Activated T-helper 1 cell treated with anti-CD3 and anti-CD28 coated beads, Interleukin-12 subunit alpha, Interleukin-12 subunit beta, Interleukin-2, Interleukin-4 antibody, amounts not matched to agents 30 ng/mL and 10 ng/mL and 1 ng/mL, durations not matched to agents 14 hours and 24 hours and 36 hours (primary cell): Measurements from ENCODE around the gene FURIN. TPM values are rescaled to one million over a fixed set of nuclear protein-coding genes. Genes with fewer than 3 reads are reported as not detected.

ENCODE experiments used
- DNase-seq: peaks from one replicate; pipeline ENCODE4 v3.0.0; 2021; ENCODE audit warnings: low spot score
- H3K27ac Mint-ChIP-seq: one replicate; pipeline ENCODE4 v1.8.0; 2021; ENCODE audit warnings: mild to moderate bottlenecking, mixed read lengths
- H3K27me3 Mint-ChIP-seq: one replicate; pipeline ENCODE4 v1.8.0; 2022; ENCODE audit warnings: mild to moderate bottlenecking, moderate library complexity, mixed read lengths; ENCODE audit not compliant: insufficient read depth
- H3K36me3 Mint-ChIP-seq: one replicate; pipeline ENCODE4 v1.8.0; 2021; ENCODE audit warnings: low read depth, mixed read lengths
- H3K4me1 Mint-ChIP-seq: one replicate; pipeline ENCODE4 v1.8.0; 2021; ENCODE audit warnings: low read depth, mixed read lengths
- H3K4me3 Mint-ChIP-seq: one replicate; pipeline ENCODE4 v1.8.0; 2021; ENCODE audit warnings: mild to moderate bottlenecking, moderate library complexity, mixed read lengths
- H3K9me3 Mint-ChIP-seq: one replicate; pipeline ENCODE4 v1.8.0; 2021; ENCODE audit warnings: mixed read lengths
- intact Hi-C: fragments of 100-400 bp; cut with micrococcal nuclease; formaldehyde crosslinking; loops from one replicate; pipeline ENCODE4 v1.15.1; 2024
- total RNA-seq: library from RNA; stranded (reverse); gene quantifications from 2 replicates; pipeline ENCODE4 v1.2.3, GENCODE V29; 2022

FURIN gene
- total RNA-seq, 1 donor from 2014 or later: 530 TPM

DNA sequence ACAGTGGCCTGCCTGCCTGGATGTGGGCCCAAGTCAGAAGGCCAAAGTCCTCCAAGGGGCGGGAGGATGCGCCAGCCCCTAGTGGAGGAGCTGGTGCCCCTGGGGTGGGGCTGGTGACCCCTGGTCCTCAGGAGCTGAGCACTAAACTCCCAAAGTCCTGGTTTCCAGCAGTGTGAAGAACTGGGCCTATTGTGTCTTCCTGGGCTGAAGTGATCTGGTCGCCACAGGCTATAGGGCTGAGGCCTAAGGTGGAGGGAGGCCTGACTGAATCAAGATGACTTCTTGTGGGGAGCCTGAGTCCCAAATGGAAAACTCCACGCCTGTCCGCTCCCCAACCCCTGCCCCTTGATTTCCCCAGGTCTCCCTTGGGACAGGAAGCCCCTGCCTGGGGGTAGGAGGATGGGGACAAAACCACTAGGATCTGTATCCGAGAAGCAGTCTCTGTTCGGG lies 15.2 kb downstream of the FURIN start:
- Mint-ChIP-seq H3K27me3 (no peaks in the 10 kb centered on the region), H3K27ac (peak overlapping the region; percentile 88), H3K4me3 (peak overlapping the region; percentile 22), H3K36me3 (peaks cover 46% of the 10 kb centered on the region), H3K4me1 (peaks cover 60% of the 10 kb centered on the region), H3K9me3 (no peaks in the 10 kb centered on the region)
- DNase-seq: no peak
- intact Hi-C loops: loop anchor here (1.0 to 10.0 kb wide), 2 partner anchors 9 to 389 kb away; no protein-coding TSS in a partner anchor

DNA sequence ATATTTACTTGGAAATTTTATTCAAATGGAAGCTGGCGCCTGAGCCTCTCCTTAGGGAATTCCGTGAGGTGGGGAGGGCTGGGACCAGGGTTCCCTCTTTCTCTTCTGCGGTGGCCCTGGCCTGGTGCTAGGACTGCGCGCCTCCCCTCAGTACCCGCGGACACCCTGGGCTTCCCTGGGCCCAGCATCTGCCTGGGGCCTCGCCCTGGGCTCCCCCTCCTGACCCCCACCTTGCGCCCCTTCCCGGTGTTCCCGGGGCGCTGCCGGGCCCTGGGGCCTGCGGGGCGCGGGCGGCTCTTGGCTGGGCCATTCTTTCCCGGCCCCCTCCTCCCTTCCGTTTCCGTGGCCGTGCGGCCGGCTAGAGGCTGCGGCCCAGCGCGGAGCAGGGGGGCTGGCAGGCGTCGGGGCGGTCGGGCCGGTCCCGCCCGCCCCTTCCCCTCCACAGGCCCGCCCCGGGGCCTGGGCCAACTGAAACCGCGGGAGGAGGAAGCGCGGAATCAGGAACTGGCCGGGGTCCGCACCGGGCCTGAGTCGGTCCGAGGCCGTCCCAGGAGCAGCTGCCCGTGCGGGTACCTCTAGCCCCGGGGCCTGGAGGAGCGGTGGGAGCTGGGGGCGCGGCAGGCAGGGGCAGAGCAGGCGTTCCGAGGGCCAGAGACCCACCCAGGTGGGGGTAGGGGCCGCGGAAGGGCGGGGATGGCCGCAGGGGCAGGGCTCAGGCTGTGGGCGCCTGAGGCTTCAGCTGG lies 15.8 kb downstream of the FURIN start, which contains the start of gene FES:
FES (plus strand) TSS at position 529 of the 743 bp plus-strand sequence. CDS start 542 bp downstream, outside the sequence.
- H3K9me3 Mint-ChIP-seq: no peaks in the 10 kb centered on the region
- H3K4me3 Mint-ChIP-seq: peak within 1 kb of the TSS; percentile 61
- H3K36me3 Mint-ChIP-seq: peaks cover 43% of the 10 kb centered on the region
- H3K27ac Mint-ChIP-seq: peak within 1 kb of the TSS; percentile 88
- peaks cover 56% of the 10 kb centered on the region for H3K4me1 Mint-ChIP-seq
- DNase-seq: no peak
- intact Hi-C loops: loop anchor here (1.0 to 10.0 kb wide), 2 partner anchors 10 to 389 kb away; no protein-coding TSS in a partner anchor
- H3K27me3 Mint-ChIP-seq: no peaks in the 10 kb centered on the region

GRCh38 chr15:90884719-90885431 lies 16.5 kb downstream of the FURIN start:
- no peak for DNase-seq
- intact Hi-C loops: loop anchor here (1.0 to 10.0 kb wide), 4 partner anchors 33 to 390 kb away; partner anchors contain the start of gene HDDC3
- Mint-ChIP-seq H3K36me3 (peaks cover 39% of the 10 kb centered on the region), H3K9me3 (no peaks in the 10 kb centered on the region), H3K27me3 (no peaks in the 10 kb centered on the region), H3K4me3 (peak overlapping the region; percentile 61), H3K4me1 (peaks cover 50% of the 10 kb centered on the region), H3K27ac (peak overlapping the region; percentile 87)

DNA sequence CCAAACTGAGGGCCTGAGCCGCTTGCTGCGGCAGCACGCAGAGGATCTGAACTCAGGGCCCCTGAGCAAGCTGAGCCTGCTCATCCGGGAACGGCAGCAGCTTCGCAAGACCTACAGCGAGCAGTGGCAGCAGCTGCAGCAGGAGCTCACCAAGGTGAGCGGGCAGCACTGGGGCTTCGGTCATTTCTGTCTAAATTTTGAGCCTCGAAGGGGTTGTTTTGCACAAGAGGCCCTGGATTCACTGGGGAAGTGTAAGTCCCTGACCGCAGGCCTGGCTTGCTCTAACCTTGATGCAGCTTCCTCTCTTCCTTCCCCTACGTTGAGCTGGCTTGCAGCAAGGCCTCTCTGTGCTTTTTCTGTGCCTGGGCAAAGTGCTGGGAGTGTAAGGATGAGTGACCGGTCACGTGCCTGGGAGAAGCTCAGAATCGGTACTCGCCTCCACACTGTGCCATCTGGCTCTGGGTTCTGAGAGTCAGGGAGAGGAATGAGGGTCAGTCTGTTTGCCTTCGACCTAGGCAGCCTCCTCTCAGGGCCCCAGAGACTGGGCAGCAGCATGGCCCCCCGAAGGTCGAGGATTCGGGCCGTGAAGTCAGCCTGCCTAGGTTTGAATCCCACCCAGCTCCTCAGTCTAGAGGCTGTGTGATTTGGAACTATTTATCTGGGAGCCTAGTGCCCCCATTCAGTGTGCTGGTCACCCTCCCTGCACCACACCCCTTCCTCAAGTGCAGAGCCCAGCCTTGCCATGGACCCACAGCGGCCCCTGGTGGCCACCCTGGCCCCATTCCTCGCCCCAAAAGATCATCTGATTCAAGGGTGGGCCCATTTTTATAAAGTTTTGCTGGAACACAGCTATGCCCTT lies 17.3 kb downstream of the FURIN start:
- H3K4me1 Mint-ChIP-seq: peaks cover 50% of the 10 kb centered on the region
- no peaks in the 10 kb centered on the region for H3K27me3 Mint-ChIP-seq
- peak; percentile 66 for DNase-seq
- H3K27ac Mint-ChIP-seq: peak overlapping the region; percentile 87
- intact Hi-C loops: loop anchor here (1.0 to 10.0 kb wide), 6 partner anchors 33 to 391 kb away; partner anchors contain the start of genes BLM and HDDC3
- no peaks in the 10 kb centered on the region for H3K9me3 Mint-ChIP-seq
- H3K4me3 Mint-ChIP-seq: peak overlapping the region; percentile 61
- peaks cover 35% of the 10 kb centered on the region for H3K36me3 Mint-ChIP-seq

DNA sequence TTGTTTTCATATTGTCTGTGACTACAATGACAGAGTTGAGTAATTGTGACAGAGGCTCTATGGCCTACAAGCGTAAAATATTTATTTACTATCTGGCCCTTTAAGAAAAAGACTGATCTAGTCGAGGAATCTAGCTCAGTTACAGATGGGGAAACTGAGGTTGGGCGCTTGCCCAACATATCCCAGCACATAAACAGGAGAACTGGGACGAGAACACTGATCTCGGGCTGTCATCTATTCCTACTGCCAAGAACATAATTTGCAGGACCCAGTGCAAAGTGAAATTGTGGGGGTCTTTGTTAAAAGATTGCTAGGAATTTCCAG lies 17.9 kb downstream of the FURIN start:
- Mint-ChIP-seq H3K36me3 (peaks cover 33% of the 10 kb centered on the region), H3K4me1 (peaks cover 50% of the 10 kb centered on the region), H3K27me3 (no peaks in the 10 kb centered on the region), H3K4me3 (peak overlapping the region; percentile 15), H3K9me3 (no peaks in the 10 kb centered on the region), H3K27ac (peak overlapping the region; percentile 87)
- intact Hi-C loops: loop anchor here (1.0 to 10.0 kb wide), 5 partner anchors 46 to 391 kb away; partner anchors contain the start of genes BLM and HDDC3
- DNase-seq: no peak

- intact Hi-C loops: loop anchor here (5.0 to 10.0 kb wide), 3 partner anchors 45 to 392 kb away; partner anchors contain the start of gene HDDC3
- H3K4me1 Mint-ChIP-seq: peaks cover 50% of the 10 kb centered on the region
- DNase-seq: no peak
- no peaks in the 10 kb centered on the region for H3K9me3 Mint-ChIP-seq
- H3K4me3 Mint-ChIP-seq: no peak overlapping the region
- H3K27me3 Mint-ChIP-seq: no peaks in the 10 kb centered on the region
- peak overlapping the region; percentile 78 for H3K27ac Mint-ChIP-seq
- peaks cover 37% of the 10 kb centered on the region for H3K36me3 Mint-ChIP-seq
Measured at GRCh38 chr15:90887037-90887481, 18.7 kb downstream of the FURIN start.

GRCh38 chr15:90889313-90889730 lies 20.9 kb downstream of the FURIN start:
- intact Hi-C loops: loop anchor here (5.0 to 10.0 kb wide), 3 partner anchors 43 to 395 kb away; partner anchors contain the start of gene HDDC3
- H3K36me3 Mint-ChIP-seq: peaks cover 36% of the 10 kb centered on the region
- no peak overlapping the region for H3K27ac Mint-ChIP-seq
- no peaks in the 10 kb centered on the region for H3K9me3 Mint-ChIP-seq
- peaks cover 36% of the 10 kb centered on the region for H3K4me1 Mint-ChIP-seq
- DNase-seq: no peak
- H3K27me3 Mint-ChIP-seq: no peaks in the 10 kb centered on the region
- no peak overlapping the region for H3K4me3 Mint-ChIP-seq

GRCh38 chr15:90889736-90890456 lies 21.5 kb downstream of the FURIN start:
- no peak overlapping the region for H3K4me3 Mint-ChIP-seq
- no peak for DNase-seq
- H3K4me1 Mint-ChIP-seq: peaks cover 33% of the 10 kb centered on the region
- no peak overlapping the region for H3K27ac Mint-ChIP-seq
- intact Hi-C loops: loop anchor here (5.0 to 10.0 kb wide), 3 partner anchors 42 to 395 kb away; partner anchors contain the start of gene HDDC3
- no peaks in the 10 kb centered on the region for H3K27me3 Mint-ChIP-seq
- H3K36me3 Mint-ChIP-seq: peaks cover 35% of the 10 kb centered on the region
- H3K9me3 Mint-ChIP-seq: no peaks in the 10 kb centered on the region

- Mint-ChIP-seq H3K36me3 (peaks cover 41% of the 10 kb centered on the region), H3K4me3 (no peak overlapping the region), H3K27ac (no peak overlapping the region), H3K27me3 (no peaks in the 10 kb centered on the region), H3K4me1 (peaks cover 23% of the 10 kb centered on the region), H3K9me3 (no peaks in the 10 kb centered on the region)
- intact Hi-C loops: no loop called here
- DNase-seq: no peak
Measured at GRCh38 chr15:90890839-90891238, 22.5 kb downstream of the FURIN start.

- no peak overlapping the region for H3K27ac Mint-ChIP-seq
- intact Hi-C loops: no loop called here
- DNase-seq: no peak
- H3K36me3 Mint-ChIP-seq: peaks cover 41% of the 10 kb centered on the region
- peaks cover 17% of the 10 kb centered on the region for H3K4me1 Mint-ChIP-seq
- H3K27me3 Mint-ChIP-seq: no peaks in the 10 kb centered on the region
- H3K9me3 Mint-ChIP-seq: no peaks in the 10 kb centered on the region
- H3K4me3 Mint-ChIP-seq: no peak overlapping the region
Measured at GRCh38 chr15:90891346-90891949, 23.1 kb downstream of the FURIN start.

DNA sequence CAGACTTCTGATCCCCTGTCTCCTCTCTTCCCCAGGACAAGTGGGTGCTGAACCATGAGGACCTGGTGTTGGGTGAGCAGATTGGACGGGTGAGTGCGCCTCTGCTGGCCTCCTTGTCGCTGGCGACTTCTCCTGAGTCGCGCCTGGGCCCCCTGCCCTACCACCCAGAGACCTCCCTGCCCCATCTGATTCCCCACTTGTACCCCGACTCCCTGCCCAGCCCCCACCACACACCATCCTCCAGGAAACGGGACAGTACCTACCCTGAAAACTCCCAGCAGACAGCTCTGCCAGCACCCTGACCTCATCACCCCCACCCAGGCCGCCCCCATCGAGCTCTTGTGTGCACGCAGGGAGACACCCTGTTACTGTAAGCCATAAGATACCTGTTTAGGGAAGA lies 23.6 kb downstream of the FURIN start:
- intact Hi-C loops: no loop called here
- Mint-ChIP-seq H3K27ac (peak overlapping the region; percentile 68), H3K4me3 (no peak overlapping the region), H3K9me3 (no peaks in the 10 kb centered on the region), H3K4me1 (peaks cover 12% of the 10 kb centered on the region), H3K27me3 (no peaks in the 10 kb centered on the region), H3K36me3 (peaks cover 47% of the 10 kb centered on the region)
- no peak for DNase-seq
